ENCODE results near the gene RNF112. TPM values are rescaled to one million over a fixed set of nuclear protein-coding genes. Genes with fewer than 3 reads are reported as not detected.
"Not testable (repeated sequence)": the region's sequence is repeated elsewhere in the genome, so short reads cannot be mapped to it uniquely, and the experiment has no call there.

The RNF112 gene
- total RNA-seq, 1 experiment from 2014 or later = 0.81 TPM

GRCh38 chr17:19445105-19445504 lies 34.1 kb downstream of the RNF112 start:
- H3K9me3 ChIP-seq (ENCODE audit: control insufficient read depth, low read depth, low read length) = peaks cover 11% of the 10 kb centered on the region
- H3K56ac ChIP-seq (ENCODE audit: insufficient read length, low read depth, low read length) = no peak overlapping the region
- no peak overlapping the region for H3T11ph ChIP-seq (ENCODE audit: low read length)
- no peak overlapping the region for H3K9ac ChIP-seq (ENCODE audit: extremely low read depth, insufficient read length, low read length)
- no peaks in the 10 kb centered on the region for H3K23me2 ChIP-seq (ENCODE audit: insufficient read length, low read depth, low read length, poor library complexity, severe bottlenecking)
- Mint-ChIP-seq H3K36me3 (ENCODE audit: insufficient read depth in 1 of 3, low read depth in 3 of 3) (peaks cover 23 to 51% (median 34%) of the 10 kb centered on the region in 3 experiments), H3K4me1 (peaks cover 23 to 34% of the 10 kb centered on the region in 2 experiments), H3K9me3 (peaks cover 45 to 50% of the 10 kb centered on the region in 2 experiments), H3K27me3 (ENCODE audit: low read depth) (peaks cover 5% of the 10 kb centered on the region), H3K4me3 (no peak overlapping the region), H3K27ac (no peak overlapping the region)
- WGBS (ENCODE audit: extremely low coverage, insufficient read length, low lambda C conversion rate) = no CpG with 5 or more reads among the region's 2 CpGs
- H3K27me3 ChIP-seq (ENCODE audit: insufficient read depth, low read length) = no peaks in the 10 kb centered on the region
- H3K27ac ChIP-seq (ENCODE audit: insufficient read length, low read depth, low read length) = no peak overlapping the region
- H2AK5ac ChIP-seq (ENCODE audit: insufficient read length, low read length) = no peak overlapping the region
- H3K4ac ChIP-seq (ENCODE audit: low read depth, low read length) = no peak overlapping the region
- H3K79me2 ChIP-seq (ENCODE audit: insufficient read depth, low read length) = no peaks in the 10 kb centered on the region
- no peak overlapping the region for H2BK5ac ChIP-seq (ENCODE audit: insufficient read length, low read length)
- no peak overlapping the region for H3K23ac ChIP-seq (ENCODE audit: insufficient read length, low read depth, low read length)
- H4K5ac ChIP-seq (ENCODE audit: insufficient read length, low read depth, low read length) = no peak overlapping the region
- H3K18ac ChIP-seq (ENCODE audit: insufficient read length, low read depth, low read length) = no peak overlapping the region
- no peak for TF ChIP-seq CTCF (conservative IDR thresholded peaks at IDR 0.05)
- no peak overlapping the region for H2BK20ac ChIP-seq (ENCODE audit: low read depth, low read length, poor library complexity, severe bottlenecking)
- H3K14ac ChIP-seq (ENCODE audit: insufficient read depth, low read length) = no peak overlapping the region
- H2BK15ac ChIP-seq (ENCODE audit: low read depth, low read length) = no peak overlapping the region
- no peaks in the 10 kb centered on the region for H3K79me1 ChIP-seq (ENCODE audit: insufficient read depth, low read depth, low read length, poor library complexity, severe bottlenecking)
- no peak overlapping the region for H2BK12ac ChIP-seq (ENCODE audit: insufficient read length, low read depth, low read length)
- H4K8ac ChIP-seq (replicated peaks; ENCODE audit: insufficient read length, low read depth, low read length) = no peak overlapping the region
- no peak for DNase-seq
- H2BK120ac ChIP-seq (ENCODE audit: low read depth, low read length, poor library complexity, severe bottlenecking) = no peak overlapping the region
- peaks cover 2% of the 10 kb centered on the region; the same call in 1 of the 2 replicates for H3K4me1 ChIP-seq (ENCODE audit: insufficient read depth, low read length)
- no peak overlapping the region for H2AFZ ChIP-seq (ENCODE audit: low read length)
- H4K20me1 ChIP-seq (ENCODE audit: control insufficient read depth, insufficient read depth, insufficient read length) = no peaks in the 10 kb centered on the region
- no peak overlapping the region for H3K4me2 ChIP-seq (ENCODE audit: insufficient read depth, insufficient read length, low read length)
- no peak overlapping the region for H4K91ac ChIP-seq (ENCODE audit: insufficient read length, low read depth, low read length)

GRCh38 chr17:19446577-19446976 lies 35.5 kb downstream of the RNF112 start:
- Mint-ChIP-seq H3K36me3 (ENCODE audit: insufficient read depth in 1 of 3, low read depth in 3 of 3) (peaks cover 23 to 37% (median 30%) of the 10 kb centered on the region in 3 experiments), H3K4me1 (peaks cover 23 to 34% of the 10 kb centered on the region in 2 experiments), H3K9me3 (peaks cover 35 to 39% of the 10 kb centered on the region in 2 experiments)
- H2AK5ac ChIP-seq (ENCODE audit: insufficient read length, low read length); H3K4me3 Mint-ChIP-seq; H2BK20ac ChIP-seq (ENCODE audit: low read depth, low read length, poor library complexity, severe bottlenecking); H3K27me3 Mint-ChIP-seq (ENCODE audit: low read depth); DNase-seq; H3K56ac ChIP-seq (ENCODE audit: insufficient read length, low read depth, low read length); H3K23me2 ChIP-seq (ENCODE audit: insufficient read length, low read depth, low read length, poor library complexity, severe bottlenecking); H3K79me2 ChIP-seq (ENCODE audit: insufficient read depth, low read length); H4K5ac ChIP-seq (ENCODE audit: insufficient read length, low read depth, low read length); H3K23ac ChIP-seq (ENCODE audit: insufficient read length, low read depth, low read length); H3K18ac ChIP-seq (ENCODE audit: insufficient read length, low read depth, low read length); H3K4ac ChIP-seq (ENCODE audit: low read depth, low read length); H3K27ac ChIP-seq (ENCODE audit: insufficient read length, low read depth, low read length); H4K20me1 ChIP-seq (ENCODE audit: control insufficient read depth, insufficient read depth, insufficient read length); H3K14ac ChIP-seq (ENCODE audit: insufficient read depth, low read length); H3K9ac ChIP-seq (ENCODE audit: extremely low read depth, insufficient read length, low read length); H3K79me1 ChIP-seq (ENCODE audit: insufficient read depth, low read depth, low read length, poor library complexity, severe bottlenecking); H2BK15ac ChIP-seq (ENCODE audit: low read depth, low read length); H3K4me2 ChIP-seq (ENCODE audit: insufficient read depth, insufficient read length, low read length); H2BK120ac ChIP-seq (ENCODE audit: low read depth, low read length, poor library complexity, severe bottlenecking); H3K27ac Mint-ChIP-seq; H4K91ac ChIP-seq (ENCODE audit: insufficient read length, low read depth, low read length); H2BK5ac ChIP-seq (ENCODE audit: insufficient read length, low read length); H2AFZ ChIP-seq (ENCODE audit: low read length); H3K27me3 ChIP-seq (ENCODE audit: insufficient read depth, low read length); H4K8ac ChIP-seq (replicated peaks; ENCODE audit: insufficient read length, low read depth, low read length); H3T11ph ChIP-seq (ENCODE audit: low read length); H2BK12ac ChIP-seq (ENCODE audit: insufficient read length, low read depth, low read length); H3K4me1 ChIP-seq (ENCODE audit: insufficient read depth, low read length): not testable (repeated sequence)
- WGBS (ENCODE audit: extremely low coverage, insufficient read length, low lambda C conversion rate) = no CpG with 5 or more reads among the region's 26 CpGs
- peaks cover 11% of the 10 kb centered on the region for H3K9me3 ChIP-seq (ENCODE audit: control insufficient read depth, low read depth, low read length)

Measured in H9 (cell line).